ENCODE results near the gene DMRTA1.

DMRTA1 gene

GRCh38 chr9:22457448-22457847, 10.8 kb downstream of the DMRTA1 start:
- no peak overlapping the region for H3K27ac ChIP-seq (replicated peaks)

GRCh38 chr9:22463205-22463604, 16.6 kb downstream of the DMRTA1 start:
- DNase-seq (ENCODE audit: low read depth in 1 of 2, low spot score in 1 of 2): no peak

More at GRCh38 chr9:22457448-22457847, 10.8 kb downstream of the DMRTA1 start:
- H3K27me3 ChIP-seq (ENCODE audit: insufficient read depth, poor library complexity, severe bottlenecking): no peaks in the 10 kb centered on the region
- TF ChIP-seq REST (IDR thresholded peaks at IDR 0.05; ENCODE audit: insufficient replicate concordance, low read depth): no peak
- no peak for TF ChIP-seq CTCF (IDR thresholded peaks at IDR 0.05; ENCODE audit: insufficient read depth, low read length)
- TF ChIP-seq GABPA (IDR thresholded peaks at IDR 0.05; ENCODE audit: low read depth): no peak
- no peak for TF ChIP-seq SPI1 (IDR thresholded peaks at IDR 0.05; ENCODE audit: borderline replicate concordance, low read depth)
- TF ChIP-seq POLR2AphosphoS5 (IDR thresholded peaks at IDR 0.05; ENCODE audit: low read depth): no peak
- H3K4me3 ChIP-seq (replicated peaks; ENCODE audit: insufficient read depth, low read length): no peak overlapping the region
- no peak for DNase-seq (ENCODE audit: low read depth in 1 of 2, low spot score in 1 of 2)

More at GRCh38 chr9:22463205-22463604, 16.6 kb downstream of the DMRTA1 start:
- TF ChIP-seq SPI1 (IDR thresholded peaks at IDR 0.05; ENCODE audit: borderline replicate concordance, low read depth) (no peak), GABPA (IDR thresholded peaks at IDR 0.05; ENCODE audit: low read depth) (no peak), CTCF (IDR thresholded peaks at IDR 0.05; ENCODE audit: insufficient read depth, low read length) (no peak), REST (IDR thresholded peaks at IDR 0.05; ENCODE audit: insufficient replicate concordance, low read depth) (no peak), POLR2AphosphoS5 (IDR thresholded peaks at IDR 0.05; ENCODE audit: low read depth) (no peak)
- Histone ChIP-seq H3K27ac (replicated peaks) (no peak overlapping the region), H3K4me3 (replicated peaks; ENCODE audit: insufficient read depth, low read length) (no peak overlapping the region), H3K27me3 (ENCODE audit: insufficient read depth, poor library complexity, severe bottlenecking) (no peaks in the 10 kb centered on the region)

All from HL-60 (cell line).